ENCODE measurements around the gene UBR2.
"Not testable (repeated sequence)": the region's sequence is repeated elsewhere in the genome, so short reads cannot be mapped to it uniquely, and the experiment has no call there.

The UBR2 gene

DNA sequence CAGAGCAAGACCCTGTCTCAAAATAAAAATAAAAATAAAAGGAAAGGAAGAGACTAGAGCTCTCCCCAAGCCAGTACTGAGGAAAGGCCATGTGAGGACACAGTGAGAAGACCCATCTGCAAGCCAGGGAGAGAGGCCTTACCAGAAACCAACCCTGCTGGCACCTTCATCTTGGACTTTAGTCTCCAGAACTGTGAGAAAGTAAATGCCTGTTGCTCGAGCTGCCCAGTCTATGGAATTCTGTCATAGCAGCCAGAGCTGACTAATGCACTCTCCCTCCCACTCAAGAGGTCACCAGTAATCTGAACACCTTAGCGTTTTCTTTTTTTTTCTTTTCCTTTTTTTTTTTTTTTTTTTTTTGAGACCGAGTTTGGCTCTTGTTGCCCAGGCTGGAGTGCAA is 165.9 kb downstream of the UBR2 start:
- no peak for DNase-seq

DNA sequence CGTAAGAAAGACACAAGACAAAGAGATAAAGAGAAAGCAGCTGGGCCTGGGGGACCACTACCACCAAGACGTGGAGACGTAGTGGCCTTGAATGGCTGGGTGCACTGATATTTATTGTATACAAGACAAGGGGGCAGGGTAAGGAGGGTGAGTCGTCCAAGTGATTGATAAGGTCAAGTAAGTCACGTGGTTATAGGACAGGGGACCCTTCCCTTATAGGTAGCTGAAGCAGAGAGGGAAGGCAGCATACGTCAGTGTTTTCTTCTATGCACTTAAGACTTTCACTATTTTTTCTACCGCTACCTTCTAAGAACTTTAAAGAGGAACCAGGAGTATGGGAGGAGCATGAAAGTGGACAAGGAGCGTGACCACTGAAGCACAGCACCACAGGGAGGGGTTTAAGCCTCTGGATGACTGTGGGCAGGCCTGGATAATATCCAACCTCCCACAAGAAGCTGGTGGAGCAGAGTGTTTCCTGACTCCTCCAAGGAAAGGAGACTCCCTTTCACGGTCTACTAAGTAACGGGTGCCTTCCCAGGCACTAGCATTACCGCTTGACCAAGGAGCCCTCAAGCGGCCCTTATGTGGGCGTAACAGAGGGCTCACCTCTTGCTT is 170.1 kb downstream of the UBR2 start:
- not testable (repeated sequence) for DNase-seq

DNA sequence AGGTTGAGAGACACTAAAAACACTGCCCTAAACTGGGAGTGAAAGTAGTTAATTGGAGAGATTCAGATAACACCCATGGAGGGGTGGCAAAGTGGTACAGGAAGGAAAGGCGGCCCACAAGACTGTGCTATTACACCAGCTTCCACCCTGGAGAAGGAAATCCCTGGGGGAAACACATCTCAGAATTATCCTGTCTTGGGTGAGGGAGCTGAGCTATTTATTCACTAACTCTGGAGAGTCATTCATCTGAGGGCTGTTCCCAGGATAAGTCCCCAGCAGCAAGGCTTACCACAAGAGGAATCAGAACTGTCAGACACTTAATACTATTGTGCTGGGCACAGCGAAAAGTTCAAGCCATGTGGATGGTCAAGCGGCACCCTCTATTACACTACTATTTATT is 172.1 kb downstream of the UBR2 start:
- no peak for DNase-seq

- no peak for DNase-seq
Measured at GRCh38 chr6:42740725-42741124, 176.9 kb downstream of the UBR2 start.

DNA sequence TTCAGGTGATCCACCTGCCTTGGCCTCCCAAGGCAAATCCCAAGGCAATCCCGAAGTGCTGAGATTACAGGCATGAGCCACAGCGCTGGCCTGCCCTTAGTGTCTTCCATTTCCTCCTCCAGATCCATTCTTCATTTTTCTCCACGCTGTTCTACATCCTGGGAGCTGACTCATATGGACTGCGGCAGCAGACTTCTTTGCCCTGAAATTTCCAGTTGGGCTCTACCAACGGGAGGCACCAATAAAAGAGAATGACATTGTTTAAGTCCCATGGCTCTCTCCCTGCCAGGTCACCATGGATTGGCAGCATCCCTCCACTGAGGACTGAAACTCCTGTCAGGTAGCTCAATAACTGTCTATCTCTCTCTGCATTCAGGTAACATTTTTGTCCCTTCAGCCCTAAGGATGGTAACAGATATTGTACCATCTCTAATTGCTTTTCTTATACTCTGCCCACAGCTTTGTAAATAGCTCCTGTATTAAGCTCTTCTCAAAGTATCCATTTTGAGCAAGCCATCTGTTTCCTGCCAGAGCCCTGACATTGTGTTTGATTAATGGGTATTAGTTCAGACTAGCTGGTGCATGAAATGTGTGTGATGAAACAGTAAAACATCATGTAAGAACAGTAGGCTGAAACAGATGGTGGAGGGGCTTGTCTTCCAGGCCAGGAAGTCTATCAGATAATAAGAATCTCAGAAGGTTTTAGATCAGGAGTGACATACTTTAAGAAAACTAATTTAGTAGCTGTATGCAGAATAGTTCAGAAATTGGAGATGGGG is 178.5 kb downstream of the UBR2 start:
- DNase-seq, result peak; percentile 86
